Hematopoietic multipotent progenitor cell treated with erythropoietin and hydrocortisone succinate and interleukin-3 and kit ligand, for 4 days (in vitro differentiated cells): ENCODE measurements around the gene ORC3.
"Not testable (repeated sequence)": the region's sequence is repeated elsewhere in the genome, so short reads cannot be mapped to it uniquely, and the experiment has no call there.

Experiments used
- DNase-seq: peaks from one replicate; pipeline ENCODE4 v3.0.0-alpha.2; 2015

Gene ORC3

DNA sequence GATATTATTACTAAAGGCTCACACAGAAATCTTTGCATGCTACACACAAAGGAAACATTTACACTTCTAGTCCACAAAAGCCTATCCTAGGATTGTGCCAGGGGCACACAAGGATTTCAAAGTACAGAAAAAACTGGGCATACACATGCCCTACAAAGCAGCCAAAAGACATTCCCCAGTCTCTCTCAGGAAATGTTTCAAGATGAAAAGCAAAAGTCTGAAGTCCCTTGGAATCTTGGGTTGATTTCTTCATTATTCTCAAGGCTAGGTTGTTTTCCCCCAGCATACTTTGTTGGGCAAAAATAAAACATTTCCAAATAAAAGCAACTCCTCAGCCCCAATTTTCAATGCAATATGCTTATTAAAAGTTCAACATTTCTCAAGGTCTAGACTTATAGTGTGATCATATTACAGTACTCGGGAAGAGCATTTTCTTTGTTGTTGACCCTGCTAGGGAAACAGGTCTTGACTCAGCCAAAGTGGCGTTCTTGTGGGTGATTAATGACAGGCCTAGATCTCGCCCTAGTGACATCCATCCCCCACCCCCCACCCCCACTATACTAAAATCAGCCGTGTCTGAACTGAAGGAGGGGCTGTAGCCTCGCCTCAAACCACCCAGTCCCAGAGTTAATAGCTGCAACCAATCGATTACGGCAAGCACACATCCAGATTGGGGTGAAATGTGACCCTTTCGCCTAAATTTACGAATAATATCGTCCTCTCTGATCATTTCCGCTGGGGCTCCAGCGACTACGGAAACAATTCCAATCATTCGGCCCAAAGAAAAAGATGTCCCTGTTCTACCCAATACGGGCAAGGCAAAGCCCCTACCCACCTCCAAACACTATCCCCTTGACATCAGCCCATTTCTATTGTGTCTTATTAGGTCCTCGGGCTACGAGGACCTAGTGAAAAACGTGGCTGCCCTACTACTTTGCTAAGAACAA lies 110.7 kb downstream of the ORC3 start:
- DNase-seq, result peak; percentile 87

DNA sequence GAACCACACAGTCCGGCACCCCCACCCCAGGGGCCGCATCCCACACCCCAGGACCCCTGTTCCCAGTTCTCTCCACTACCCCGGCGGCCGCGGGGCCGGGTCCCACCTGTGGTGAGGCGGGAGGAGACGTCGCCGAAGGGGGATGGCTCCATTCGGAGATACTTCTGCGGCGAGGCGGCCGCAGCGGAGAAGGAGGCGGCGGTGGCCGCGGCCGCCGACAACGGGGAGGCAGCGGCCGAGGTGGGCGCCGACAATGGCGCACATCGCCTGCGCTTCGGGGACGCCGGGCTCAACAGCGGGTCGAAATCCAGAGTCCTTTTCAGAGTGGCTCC lies 111.4 kb downstream of the ORC3 start:
- DNase-seq, result no peak

DNA sequence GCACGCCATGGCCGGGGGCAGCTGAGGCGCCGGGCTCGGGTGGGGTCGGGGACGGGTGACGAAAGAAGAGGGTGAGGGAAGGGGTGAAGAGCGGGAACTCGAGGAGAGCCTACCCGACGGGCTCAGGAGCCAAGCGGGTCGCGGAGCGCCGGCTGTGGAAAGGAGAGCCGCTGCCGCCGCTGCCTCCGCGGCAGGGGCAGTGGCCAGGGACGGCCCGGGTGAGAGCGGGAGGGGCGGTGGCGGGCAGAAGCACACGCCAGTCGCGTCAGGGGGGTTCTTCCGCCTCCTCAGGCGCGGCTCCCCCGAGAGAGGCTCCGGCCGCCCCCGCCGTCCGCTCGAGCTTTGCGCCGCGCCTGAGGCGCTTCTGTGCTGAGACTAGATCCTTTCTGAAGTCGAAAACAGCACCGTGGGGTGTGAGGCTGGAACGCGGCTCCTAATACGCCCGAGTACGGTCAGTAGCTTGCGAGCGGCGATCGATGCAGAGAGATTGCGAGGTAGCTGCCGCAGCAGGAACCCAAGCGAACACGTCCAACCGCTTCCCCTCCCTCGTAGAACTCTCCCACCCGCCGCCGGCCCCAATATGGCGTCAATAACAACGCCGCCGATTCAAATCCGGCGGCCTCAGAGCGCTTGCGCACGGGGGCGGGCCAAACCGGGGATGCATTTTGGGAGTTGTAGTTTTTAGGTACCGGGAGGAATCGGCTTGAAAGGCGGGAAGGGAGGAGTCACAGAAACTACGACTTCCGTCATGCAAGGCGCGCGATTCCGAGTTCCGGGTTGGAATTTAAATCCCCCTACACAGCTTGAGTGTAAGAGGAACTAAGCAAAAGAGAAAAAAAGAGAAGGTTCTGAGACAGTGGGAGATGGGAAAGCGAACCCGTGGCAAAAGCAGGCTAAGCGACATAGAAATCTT lies 112.0 kb downstream of the ORC3 start, which contains the start of gene AKIRIN2:
AKIRIN2 (minus strand) TSS at position 558 of the 913 bp plus-strand sequence; CDS start at position 9, 549 bp downstream.
- DNase-seq, result peak; percentile 100

DNA sequence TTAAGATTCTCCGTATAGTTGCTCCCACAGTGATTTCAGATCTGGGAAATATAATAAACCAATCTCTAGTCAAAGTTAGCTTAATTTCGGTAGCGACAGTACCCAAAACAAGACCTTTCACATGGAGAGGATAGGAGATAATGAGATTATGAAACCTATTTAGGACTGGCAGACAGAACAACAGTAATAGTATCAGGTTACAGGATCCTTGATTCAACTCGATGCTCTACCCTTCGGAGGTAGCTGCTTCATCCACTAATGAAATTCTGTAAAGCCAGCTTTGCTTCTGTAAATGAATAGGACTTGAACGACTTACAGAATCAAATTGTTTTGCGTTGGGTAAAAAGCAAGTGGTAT lies 112.6 kb downstream of the ORC3 start:
- no peak for DNase-seq

DNA sequence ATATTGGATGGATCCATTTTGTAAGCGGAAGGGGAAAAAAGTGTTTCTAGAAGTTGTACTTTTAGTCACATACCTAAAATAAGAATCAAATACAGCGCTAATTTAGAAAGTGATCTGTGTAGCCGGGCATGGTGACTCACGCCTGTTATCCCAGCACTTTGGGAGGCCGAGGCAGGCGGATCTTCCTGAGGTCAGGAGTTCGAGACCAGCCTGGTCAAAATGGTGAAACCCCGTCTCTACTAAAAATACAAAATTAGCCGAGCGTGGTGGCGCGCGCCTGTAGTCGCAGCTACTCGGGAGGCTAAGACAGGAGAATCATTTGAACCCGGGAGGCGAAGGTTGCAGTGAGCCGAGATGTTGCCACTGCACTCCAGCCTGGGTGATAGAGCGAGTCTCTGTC lies 113.1 kb downstream of the ORC3 start:
- DNase-seq, result not testable (repeated sequence)

DNA sequence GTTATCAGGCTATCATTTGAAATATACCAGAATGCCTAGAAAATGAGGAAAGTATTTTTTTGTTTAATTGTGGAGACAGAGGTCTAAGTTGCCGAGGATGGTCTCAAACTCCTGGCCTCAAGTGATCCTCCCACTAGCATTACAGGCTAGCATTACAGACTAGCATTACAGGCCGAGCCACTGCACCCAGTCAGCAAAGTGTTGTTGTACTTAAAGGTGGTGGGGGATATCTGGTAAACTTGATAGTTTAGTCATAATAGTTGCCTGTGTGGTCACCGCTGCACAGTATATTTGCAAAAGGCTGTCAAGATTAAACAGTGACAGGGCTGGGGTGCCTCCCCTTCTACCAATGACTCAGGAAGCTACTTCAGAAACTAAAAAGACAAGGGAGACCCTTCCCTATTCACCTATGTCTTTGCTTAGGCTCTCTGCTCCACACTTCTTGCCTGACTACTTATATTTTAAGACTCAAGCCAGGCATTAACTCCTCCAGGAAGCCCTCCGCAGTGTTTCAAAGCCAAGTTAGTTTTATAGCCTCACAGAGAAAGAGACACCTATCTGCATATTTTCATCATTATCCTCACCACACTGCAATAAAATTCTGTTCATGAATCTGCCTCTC lies 115.2 kb downstream of the ORC3 start:
- peak; percentile 67 for DNase-seq

DNA sequence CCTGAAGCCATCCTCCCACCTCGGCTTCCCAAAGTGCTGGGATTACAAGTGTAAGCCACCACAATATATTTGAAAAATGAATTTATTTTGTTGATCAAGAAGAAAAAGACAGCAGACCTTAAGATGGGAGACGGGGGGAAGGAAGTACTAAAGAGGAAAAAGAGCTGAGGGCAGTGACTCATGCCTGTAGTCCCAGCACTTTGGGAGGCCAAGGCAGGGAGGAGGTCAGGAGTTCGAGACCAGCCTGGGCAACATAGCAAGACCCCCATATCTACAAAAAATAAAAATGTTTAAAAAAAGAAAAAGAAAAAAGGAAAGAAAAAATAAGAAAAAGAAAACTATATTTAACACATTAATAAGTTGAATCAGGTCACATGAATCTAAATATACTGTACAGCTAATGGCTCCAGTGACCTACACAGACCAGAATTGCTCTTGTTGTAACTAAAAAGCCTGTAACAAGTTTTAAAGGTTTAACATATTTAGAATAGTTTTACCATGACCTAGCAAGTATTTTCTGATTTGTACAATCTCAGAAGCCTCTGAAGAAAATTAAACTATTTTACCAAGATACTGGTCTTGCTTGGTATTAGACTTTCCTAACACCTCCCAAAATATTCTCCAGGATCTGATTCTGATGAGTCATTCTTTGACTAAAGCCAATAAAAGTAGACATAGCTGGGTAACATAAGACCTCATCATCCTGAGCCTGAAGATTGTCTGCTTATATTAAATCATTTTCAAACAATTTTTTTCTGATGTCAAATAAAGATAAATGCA lies 116.4 kb downstream of the ORC3 start:
- DNase-seq, result no peak

DNA sequence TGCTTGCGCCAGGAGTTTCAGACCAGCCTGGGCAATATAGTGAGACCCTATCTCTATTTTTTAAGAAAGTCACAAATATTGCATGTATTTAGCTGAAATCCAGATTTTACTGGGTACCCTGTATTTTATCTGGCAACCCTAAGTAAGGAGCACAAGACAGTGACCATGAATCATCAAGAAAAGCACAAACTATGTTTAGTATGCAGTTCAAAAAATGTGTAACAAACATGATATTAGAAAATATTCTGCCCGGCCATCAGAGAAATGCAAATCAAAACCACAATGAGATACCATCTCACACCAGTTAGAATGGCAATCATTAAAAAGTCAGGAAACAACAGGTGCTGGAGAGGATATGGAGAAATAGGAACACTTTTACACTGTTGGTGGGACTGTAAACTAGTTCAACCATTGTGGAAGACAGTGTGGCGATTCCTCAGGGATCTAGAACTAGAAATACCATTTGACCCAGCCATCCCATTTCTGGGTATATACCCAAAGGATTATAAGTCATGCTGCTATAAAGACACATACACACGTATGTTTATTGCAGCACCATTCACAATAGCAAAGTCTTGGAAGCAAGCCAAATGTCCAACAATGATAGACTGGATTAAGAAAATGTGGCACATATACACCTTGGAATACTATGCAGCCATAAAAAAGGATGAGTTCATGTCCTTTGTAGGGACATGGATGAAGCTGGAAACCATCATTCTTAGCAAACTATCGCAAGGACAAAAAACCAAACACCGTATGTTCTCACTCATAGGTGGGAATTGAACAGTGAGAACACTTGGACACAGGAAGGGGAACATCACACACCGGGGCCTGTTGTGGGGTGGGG lies 118.9 kb downstream of the ORC3 start:
- DNase-seq, result not testable (repeated sequence)

DNA sequence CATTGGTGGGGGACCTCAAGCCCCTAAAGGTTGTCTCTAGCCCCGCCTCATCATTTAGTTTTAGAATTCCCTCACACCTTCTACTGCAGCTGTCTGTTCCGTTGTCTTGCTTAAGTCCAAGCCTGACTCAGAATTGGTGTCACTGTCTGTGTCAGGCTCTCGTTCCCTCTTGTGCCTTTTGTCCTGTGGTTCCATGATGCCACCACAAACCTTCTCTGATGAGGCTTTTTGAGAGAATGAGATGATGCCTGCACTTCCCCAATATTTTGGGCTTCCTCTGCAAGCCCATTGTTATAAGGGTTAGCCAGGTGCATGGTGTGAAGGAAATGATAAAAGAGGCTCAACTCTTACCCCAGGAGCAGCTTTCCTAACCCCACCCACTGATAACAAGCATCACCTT lies 120.2 kb downstream of the ORC3 start:
- DNase-seq, result peak; percentile 40

DNA sequence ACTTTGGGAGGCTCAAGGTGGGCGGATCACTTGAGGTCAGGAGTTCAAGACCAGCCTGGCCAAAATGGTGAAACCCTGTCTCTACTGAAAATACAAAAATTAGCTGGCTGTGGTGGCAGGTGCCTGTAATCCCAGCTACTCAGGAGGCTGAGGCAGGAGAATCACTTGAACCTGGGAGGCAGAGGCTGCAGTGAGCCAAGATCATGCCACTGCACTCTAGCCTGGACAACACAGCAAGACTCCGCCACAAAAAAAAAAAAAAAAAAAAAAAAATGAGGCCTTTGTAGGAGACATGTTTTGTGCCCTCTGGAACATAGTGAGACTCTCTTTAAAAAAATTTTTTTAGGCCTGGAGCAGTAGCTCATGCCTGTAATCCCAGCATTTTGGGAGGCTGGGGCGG lies 122.8 kb downstream of the ORC3 start:
- not testable (repeated sequence) for DNase-seq

DNA sequence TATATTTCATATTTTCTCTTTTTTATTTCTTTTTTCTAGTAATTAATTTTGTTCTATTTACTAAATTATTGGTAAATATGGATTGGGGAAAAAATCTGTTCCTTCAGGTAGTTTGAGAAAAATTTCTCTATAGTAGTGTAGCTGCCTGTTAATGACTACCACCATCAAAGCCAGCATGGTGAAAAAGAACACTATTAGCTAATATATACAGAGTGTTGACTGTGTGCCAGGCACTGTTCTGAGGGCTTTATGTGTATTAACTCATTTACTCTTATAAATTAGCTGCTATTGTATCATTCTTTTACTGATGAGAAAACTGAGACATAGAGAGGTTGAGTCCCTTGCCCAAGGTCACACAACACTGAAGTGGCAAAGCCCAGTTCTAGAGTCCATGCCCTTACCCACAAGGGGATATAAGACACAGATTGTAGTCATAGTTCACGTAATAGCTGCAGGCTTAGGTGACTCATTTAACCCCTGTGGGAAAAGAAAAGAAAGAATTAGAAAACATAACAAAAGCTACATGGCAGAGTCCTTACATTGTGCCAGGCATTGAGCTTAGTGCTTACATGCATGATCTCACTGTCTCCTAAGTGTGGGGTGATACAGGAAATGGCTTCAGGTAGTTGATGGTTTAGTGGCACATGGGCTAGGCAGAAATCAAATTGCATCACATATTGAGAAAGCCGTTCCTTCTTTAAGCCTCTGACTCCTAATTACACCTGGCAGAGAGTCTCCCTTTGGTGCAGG lies 124.3 kb downstream of the ORC3 start:
- DNase-seq, result no peak
